H9 (cell line): Measurements from ENCODE around the gene RCN2. TPM values are rescaled to one million over a fixed set of nuclear protein-coding genes. Genes with fewer than 3 reads are reported as not detected.

ENCODE experiments used
- DNase-seq: peaks from one replicate; pipeline ENCODE4 v3.0.0-alpha.2; 2017
- H2AFZ ChIP-seq: one replicate; pipeline ENCODE4 v1.6.1; 2013; ENCODE audit warnings: mild to moderate bottlenecking, low read length, control low read depth, moderate library complexity
- H2AK5ac ChIP-seq: 2 replicates; pipeline ENCODE4 v1.6.1; 2013; ENCODE audit warnings: low read length, control low read depth, mixed read lengths; ENCODE audit not compliant: insufficient read length
- H2BK120ac ChIP-seq: one replicate; pipeline ENCODE4 v1.6.1; 2013; ENCODE audit warnings: low read depth, mild to moderate bottlenecking, low read length, control low read depth, inconsistent platforms; ENCODE audit not compliant: poor library complexity, severe bottlenecking
- H2BK12ac ChIP-seq: 2 replicates; pipeline ENCODE4 v1.6.1; 2013; ENCODE audit warnings: low read length, control low read depth, mixed read lengths, low read depth; ENCODE audit not compliant: insufficient read length
- H2BK15ac ChIP-seq: 2 replicates; pipeline ENCODE4 v1.6.1; 2013; ENCODE audit warnings: low read depth, low read length, control low read depth
- H2BK20ac ChIP-seq: one replicate; pipeline ENCODE4 v1.6.1; 2013; ENCODE audit warnings: low read depth, mild to moderate bottlenecking, low read length, control low read depth, inconsistent platforms; ENCODE audit not compliant: poor library complexity, severe bottlenecking
- H2BK5ac ChIP-seq: 2 replicates; pipeline ENCODE4 v1.6.1; 2013; ENCODE audit warnings: low read length, control low read depth, mixed read lengths; ENCODE audit not compliant: insufficient read length
- H3K14ac ChIP-seq: 2 replicates; pipeline ENCODE4 v1.6.1; 2013; ENCODE audit warnings: low read length, control low read depth; ENCODE audit not compliant: insufficient read depth
- H3K18ac ChIP-seq: 2 replicates; pipeline ENCODE4 v1.6.1; 2013; ENCODE audit warnings: low read depth, mild to moderate bottlenecking, mixed read lengths, low read length, control low read depth; ENCODE audit not compliant: insufficient read length
- H3K23ac ChIP-seq: 2 replicates; pipeline ENCODE4 v1.6.1; 2013; ENCODE audit warnings: low read length, control low read depth, mixed read lengths, low read depth; ENCODE audit not compliant: insufficient read length
- H3K23me2 ChIP-seq: 2 replicates; pipeline ENCODE4 v1.6.1; 2013; ENCODE audit warnings: low read depth, mild to moderate bottlenecking, mixed read lengths, low read length, control low read depth; ENCODE audit not compliant: insufficient read length, poor library complexity, severe bottlenecking
- H3K27ac ChIP-seq: 2 replicates; pipeline ENCODE4 v1.5.1; 2013; ENCODE audit warnings: low read length, control low read depth, mixed read lengths, low read depth; ENCODE audit not compliant: insufficient read length
- H3K27me3 ChIP-seq: 2 replicates; pipeline ENCODE4 v1.6.1; 2013; ENCODE audit warnings: low read length, control low read depth, inconsistent platforms; ENCODE audit not compliant: insufficient read depth
- H3K4ac ChIP-seq: 2 replicates; pipeline ENCODE4 v1.6.1; 2013; ENCODE audit warnings: low read depth, mild to moderate bottlenecking, control low read depth, inconsistent platforms, low read length, moderate library complexity
- H3K4me1 ChIP-seq: 2 replicates; pipeline ENCODE4 v1.6.1; 2013; ENCODE audit warnings: low read length, control low read depth, inconsistent platforms; ENCODE audit not compliant: insufficient read depth
- H3K4me2 ChIP-seq: 2 replicates; pipeline ENCODE4 v1.6.1; 2013; ENCODE audit warnings: low read length, control low read depth, mixed read lengths; ENCODE audit not compliant: insufficient read length, insufficient read depth
- H3K56ac ChIP-seq: 2 replicates; pipeline ENCODE4 v1.6.1; 2013; ENCODE audit warnings: low read depth, mild to moderate bottlenecking, mixed read lengths, low read length, control low read depth; ENCODE audit not compliant: insufficient read length
- H3K79me1 ChIP-seq: 2 replicates; pipeline ENCODE4 v1.6.1; 2013; ENCODE audit warnings: low read depth, mild to moderate bottlenecking, moderate library complexity, low read length, control low read depth, inconsistent platforms; ENCODE audit not compliant: insufficient read depth, poor library complexity, severe bottlenecking
- H3K79me2 ChIP-seq: 2 replicates; pipeline ENCODE4 v1.6.1; 2013; ENCODE audit warnings: low read length, control low read depth, inconsistent platforms; ENCODE audit not compliant: insufficient read depth
- H3K9ac ChIP-seq: 2 replicates; pipeline ENCODE4 v1.6.1; 2013; ENCODE audit warnings: low read length, control low read depth, mixed read lengths; ENCODE audit not compliant: insufficient read length; ENCODE audit errors: extremely low read depth
- H3K9me3 ChIP-seq: one replicate; pipeline ENCODE4 v1.6.1; 2013; ENCODE audit warnings: low read depth, low read length, inconsistent platforms; ENCODE audit not compliant: control insufficient read depth
- H3T11ph ChIP-seq: one replicate; pipeline ENCODE4 v1.6.1; 2013; ENCODE audit warnings: mild to moderate bottlenecking, low read length, control low read depth, inconsistent platforms
- H4K20me1 ChIP-seq: one replicate; pipeline ENCODE4 v1.6.1; 2013; ENCODE audit not compliant: control insufficient read depth, insufficient read length, insufficient read depth
- H4K5ac ChIP-seq: 2 replicates; pipeline ENCODE4 v1.6.1; 2013; ENCODE audit warnings: low read depth, mild to moderate bottlenecking, mixed read lengths, low read length, control low read depth; ENCODE audit not compliant: insufficient read length
- H4K8ac ChIP-seq: replicated peaks from 2 replicates; pipeline ENCODE4 v1.6.1; 2013; ENCODE audit warnings: low read length, control low read depth, mixed read lengths, low read depth; ENCODE audit not compliant: insufficient read length
- H4K91ac ChIP-seq: 2 replicates; pipeline ENCODE4 v1.6.1; 2013; ENCODE audit warnings: low read depth, mild to moderate bottlenecking, moderate library complexity, mixed read lengths, low read length, control low read depth; ENCODE audit not compliant: insufficient read length
- H3K27ac Mint-ChIP-seq, 3 experiments: 2 replicates in 2 of 3; 3 replicates in 1 of 3; pipeline ENCODE4 v1.8.0; 2020 to 2021; ENCODE audit warnings: mixed read lengths in 3 of 3, mild to moderate bottlenecking in 1 of 3, moderate library complexity in 1 of 3
- H3K27me3 Mint-ChIP-seq: 2 replicates; pipeline ENCODE4 v1.8.0; 2021; ENCODE audit warnings: low read depth, mild to moderate bottlenecking, moderate library complexity, mixed read lengths
- H3K36me3 Mint-ChIP-seq, 3 experiments: 2 replicates in 2 of 3; 3 replicates in 1 of 3; pipeline ENCODE4 v1.8.0; 2020 to 2021; ENCODE audit warnings: low read depth in 3 of 3, mixed read lengths in 3 of 3; ENCODE audit not compliant: insufficient read depth in 1 of 3
- H3K4me1 Mint-ChIP-seq, 2 experiments: 2 replicates each; pipeline ENCODE4 v1.8.0; 2020; ENCODE audit warnings: mixed read lengths in 2 of 2
- H3K4me3 Mint-ChIP-seq, 2 experiments: 2 replicates in 1 of 2; 3 replicates in 1 of 2; pipeline ENCODE4 v1.8.0; 2020 to 2021; ENCODE audit warnings: mild to moderate bottlenecking in 2 of 2, mixed read lengths in 2 of 2, moderate library complexity in 1 of 2
- H3K9me3 Mint-ChIP-seq, 2 experiments: 2 replicates in 1 of 2; 3 replicates in 1 of 2; pipeline ENCODE4 v1.8.0; 2020; ENCODE audit warnings: mild to moderate bottlenecking in 2 of 2, mixed read lengths in 2 of 2, moderate library complexity in 1 of 2
- CTCF ChIP-seq: fragments of 200-600 bp; sonication (generic); conservative IDR thresholded peaks from 3 replicates; pipeline ENCODE4 v1.8.0; 2021; ENCODE audit warnings: antibody characterized with exemption, mild to moderate bottlenecking
- WGBS: extraction: QIAGEN DNeasy Blood & Tissue Kit; methylation state at CpG from one replicate; pipeline ENCODE4 v1.1.7; 2013; ENCODE audit warnings: missing lambda C conversion rate, low lambda C conversion rate, mixed read lengths; ENCODE audit not compliant: insufficient read length; ENCODE audit errors: extremely low coverage; 5-methylcytosine and 5-hydroxymethylcytosine counted together
- total RNA-seq: library from RNA; stranded (reverse); gene quantifications from 2 replicates; pipeline ENCODE4 v1.2.1, GENCODE V29; 2021

RCN2 gene
- total RNA-seq, 1 experiment from 2014 or later, result 139 TPM

- H3K23me2 ChIP-seq, result no peaks in the 10 kb centered on the region
- no peak for DNase-seq
- no peak overlapping the region for H3K23ac ChIP-seq
- no peak overlapping the region for H2BK5ac ChIP-seq
- H3K9me3 ChIP-seq, result no peaks in the 10 kb centered on the region
- H4K20me1 ChIP-seq, result no peaks in the 10 kb centered on the region
- no peaks in the 10 kb centered on the region for H3K36me3 Mint-ChIP-seq
- no peak overlapping the region for H2AK5ac ChIP-seq
- no peak overlapping the region for H3K9ac ChIP-seq
- no peak overlapping the region for H3K27ac ChIP-seq
- no peaks in the 10 kb centered on the region for H3K4me1 ChIP-seq
- no peaks in the 10 kb centered on the region for H3K27me3 Mint-ChIP-seq
- H4K91ac ChIP-seq, result no peak overlapping the region
- no peak overlapping the region for H2BK12ac ChIP-seq
- no peaks in the 10 kb centered on the region for H3K79me2 ChIP-seq
- H3K4me2 ChIP-seq, result no peak overlapping the region
- no peaks in the 10 kb centered on the region for H3K9me3 Mint-ChIP-seq
- H3K18ac ChIP-seq, result no peak overlapping the region
- H3K4me3 Mint-ChIP-seq, result no peak overlapping the region
- peaks cover 4 to 15% of the 10 kb centered on the region in 2 experiments; a peak in 2 of 4 replicates for H3K4me1 Mint-ChIP-seq
- H3K79me1 ChIP-seq, result no peaks in the 10 kb centered on the region
- no peak overlapping the region for H4K8ac ChIP-seq
- H2BK15ac ChIP-seq, result no peak overlapping the region
- H3K4ac ChIP-seq, result no peak overlapping the region
- H3K27me3 ChIP-seq, result no peaks in the 10 kb centered on the region
- H3K56ac ChIP-seq, result no peak overlapping the region
- H4K5ac ChIP-seq, result no peak overlapping the region
- no peak overlapping the region for H3T11ph ChIP-seq
- H3K27ac Mint-ChIP-seq, result no peak overlapping the region
- H3K14ac ChIP-seq, result no peak overlapping the region
- no peak for TF ChIP-seq CTCF
- no peak overlapping the region for H2BK120ac ChIP-seq
- WGBS, result no CpG with 5 or more reads among the region's 1 CpG
- H2AFZ ChIP-seq, result no peak overlapping the region
- H2BK20ac ChIP-seq, result no peak overlapping the region
These were observed 36.8 kb downstream of the RCN2 start for GRCh38 chr15:76968306-76968705.
